Measurements from ENCODE around the gene PIP4K2A. TPM values are rescaled to one million over a fixed set of nuclear protein-coding genes. Genes with fewer than 3 reads are reported as not detected.

PIP4K2A gene
- 10 to 100 TPM in 2 of 4 donors, 1 to 10 TPM in 2; 7.4 to 60.3 (median 9.9) TPM for total RNA-seq

GRCh38 chr10:22714479-22715289 is at the start of gene PIP4K2A:
PIP4K2A (minus strand) TSS chr10:22714578; CDS start chr10:22714326, 252 bp downstream.
- DNase-seq (ENCODE audit: low spot score in 2 of 2), result peak; percentile 73 to 82
- Histone ChIP-seq H3K4me1 (peaks cover 25% of the 10 kb centered on the region), H3K4me3 (peak within 1 kb of the TSS; percentile 97), H3K27ac (peak within 1 kb of the TSS; percentile 90), H3K9me3 (no peaks in the 10 kb centered on the region), H3K36me3 (no peaks in the 10 kb centered on the region), H3K27me3 (no peaks in the 10 kb centered on the region)
- TF ChIP-seq POLR2AphosphoS5 (IDR thresholded peaks at IDR 0.05) (no peak), POLR2A (IDR thresholded peaks at IDR 0.05) (peak in 1 of 2 donors; percentile 65), CTCF (IDR thresholded peaks at IDR 0.05) (no peak), EP300 (IDR thresholded peaks at IDR 0.05) (no peak)
- WGBS, result 27% methylated on average over 11 of the region's 83 CpGs

GRCh38 chr10:22761569-22762220 is 47.3 kb upstream of the PIP4K2A start:
- no peak for DNase-seq (ENCODE audit: low spot score in 2 of 2)
- no peaks in the 10 kb centered on the region for H3K36me3 ChIP-seq
- TF ChIP-seq CTCF (IDR thresholded peaks at IDR 0.05), result no peak
- TF ChIP-seq POLR2AphosphoS5 (IDR thresholded peaks at IDR 0.05), result no peak
- TF ChIP-seq POLR2A (IDR thresholded peaks at IDR 0.05), result no peak
- H3K27me3 ChIP-seq, result no peaks in the 10 kb centered on the region
- H3K4me3 ChIP-seq, result no peak overlapping the region
- no peak overlapping the region for H3K27ac ChIP-seq
- H3K4me1 ChIP-seq, result peaks cover 15% of the 10 kb centered on the region
- H3K9me3 ChIP-seq, result no peaks in the 10 kb centered on the region
- WGBS, result 75% methylated on average over 1 of the region's 1 CpG

DNA sequence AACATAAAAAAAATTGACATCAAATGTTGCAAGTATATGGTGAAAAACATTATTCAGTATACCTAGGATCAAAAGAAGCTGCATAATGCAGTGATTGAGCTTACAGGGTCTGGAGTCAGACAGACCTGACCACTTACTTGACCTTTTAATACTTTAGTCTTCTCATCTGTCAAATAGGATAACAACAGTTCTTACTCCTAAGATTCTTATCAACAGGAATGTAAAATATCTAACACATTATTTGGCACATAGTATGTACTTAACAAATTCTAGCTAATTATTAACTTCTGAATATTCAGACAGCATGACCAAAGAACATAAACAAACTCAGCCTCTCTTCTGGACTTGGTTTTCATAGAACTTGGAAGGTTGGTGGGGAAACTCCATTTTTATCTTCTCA is 45.6 kb upstream of the PIP4K2A start:
- no peaks in the 10 kb centered on the region for H3K9me3 ChIP-seq
- no peaks in the 10 kb centered on the region for H3K36me3 ChIP-seq
- no peak for TF ChIP-seq CTCF (IDR thresholded peaks at IDR 0.05)
- H3K27me3 ChIP-seq, result no peaks in the 10 kb centered on the region
- H3K4me3 ChIP-seq, result no peak overlapping the region
- DNase-seq (ENCODE audit: low spot score in 2 of 2), result no peak
- H3K4me1 ChIP-seq, result peaks cover 8% of the 10 kb centered on the region
- no peak overlapping the region for H3K27ac ChIP-seq

DNA sequence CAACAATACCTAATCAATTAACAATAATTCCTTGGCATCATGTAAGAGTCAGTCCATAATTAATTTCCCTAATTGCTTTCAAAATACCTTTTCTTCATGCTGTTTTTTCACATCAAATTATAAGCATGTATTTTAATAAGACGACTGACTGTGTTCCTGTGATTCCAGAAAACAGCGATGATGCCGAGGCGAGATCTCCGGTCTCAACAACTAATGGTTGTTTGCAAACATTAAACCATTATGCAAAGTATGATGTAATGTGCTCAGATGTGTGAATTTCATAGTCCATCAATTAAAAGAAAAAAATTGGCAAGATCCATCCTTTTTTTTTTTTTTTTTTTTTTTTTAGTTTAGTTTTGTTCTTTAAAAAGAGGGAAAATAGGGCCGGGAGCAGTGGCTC is 44.5 kb upstream of the PIP4K2A start:
- no peak overlapping the region for H3K27ac ChIP-seq
- no peaks in the 10 kb centered on the region for H3K4me1 ChIP-seq
- H3K27me3 ChIP-seq, result no peaks in the 10 kb centered on the region
- DNase-seq (ENCODE audit: low spot score in 2 of 2), result no peak
- TF ChIP-seq POLR2AphosphoS5 (IDR thresholded peaks at IDR 0.05) (no peak), POLR2A (IDR thresholded peaks at IDR 0.05) (no peak)
- 91% methylated on average over 6 of the region's 6 CpGs for WGBS
- H3K36me3 ChIP-seq, result no peaks in the 10 kb centered on the region
- no peaks in the 10 kb centered on the region for H3K9me3 ChIP-seq
- no peak overlapping the region for H3K4me3 ChIP-seq

- Histone ChIP-seq H3K27ac (no peak overlapping the region), H3K27me3 (no peaks in the 10 kb centered on the region), H3K36me3 (no peaks in the 10 kb centered on the region), H3K9me3 (no peaks in the 10 kb centered on the region), H3K4me1 (peaks cover 5% of the 10 kb centered on the region), H3K4me3 (no peak overlapping the region)
- no peak for DNase-seq (ENCODE audit: low spot score in 2 of 2)
- TF ChIP-seq CTCF (IDR thresholded peaks at IDR 0.05) (no peak), POLR2A (IDR thresholded peaks at IDR 0.05) (no peak), POLR2AphosphoS5 (IDR thresholded peaks at IDR 0.05) (no peak), EP300 (IDR thresholded peaks at IDR 0.05) (no peak)
- 89% methylated on average over 4 of the region's 4 CpGs for WGBS
Measured at GRCh38 chr10:22754296-22754695, 39.9 kb upstream of the PIP4K2A start.

All from suprapubic skin (tissue), 4 donors.